Embryonic facial prominence (tissue), 1 donor: Measurements from ENCODE around the gene KCNQ1OT1.
"Not testable (repeated sequence)": the region's sequence is repeated elsewhere in the genome, so short reads cannot be mapped to it uniquely, and the experiment has no call there.

Source experiments
- DNase-seq: peaks from one replicate; pipeline ENCODE4 v3.0.0-alpha.2; 2016; ENCODE audit errors: extremely low spot score

The KCNQ1OT1 gene

DNA sequence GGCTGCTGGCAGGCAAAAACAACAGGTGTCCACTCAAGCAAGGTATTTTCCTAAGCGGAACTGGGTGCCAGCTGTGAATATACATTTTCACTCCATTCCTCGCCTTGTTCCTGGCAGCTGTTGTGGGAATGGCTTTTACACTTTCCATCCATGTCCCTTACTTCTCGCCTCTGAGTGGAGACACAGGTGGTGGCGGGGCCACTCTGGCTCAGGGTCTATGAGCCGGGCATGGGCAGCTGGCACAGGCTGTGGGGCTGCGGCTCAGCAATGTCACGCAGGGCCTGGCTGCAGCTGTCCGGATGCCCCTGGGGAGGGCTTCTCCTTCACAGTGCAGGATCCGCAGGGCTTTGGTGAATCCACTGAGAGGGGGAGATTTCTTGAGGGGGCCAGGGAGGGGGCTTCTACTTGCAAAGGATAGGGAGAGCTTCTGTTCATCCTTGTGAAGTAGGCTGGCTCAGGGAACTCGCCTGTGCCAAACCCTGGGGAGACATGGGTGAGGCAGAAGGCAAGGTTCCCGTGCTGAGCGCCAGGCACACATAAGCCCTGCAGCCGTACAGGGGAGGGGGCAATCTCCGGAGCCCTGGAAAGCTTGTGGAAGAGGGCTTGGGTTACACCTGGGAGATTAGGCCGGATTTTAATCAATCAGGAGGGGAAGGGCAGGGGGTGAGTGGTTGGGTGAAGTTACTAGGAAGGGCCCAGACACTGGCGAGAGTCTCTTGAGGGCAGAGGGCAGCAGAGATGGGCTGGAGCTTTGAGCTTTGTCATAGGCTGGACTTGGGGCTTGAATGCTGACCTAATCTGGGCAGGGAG, 45.7 kb downstream of the KCNQ1OT1 start:
- no peak for DNase-seq

GRCh38 chr11:2653198-2653551, 46.6 kb downstream of the KCNQ1OT1 start:
- DNase-seq, result no peak

GRCh38 chr11:2652333-2653197, 47.2 kb downstream of the KCNQ1OT1 start:
- DNase-seq, result no peak

GRCh38 chr11:2651826-2652271, 47.9 kb downstream of the KCNQ1OT1 start:
- no peak for DNase-seq

DNA sequence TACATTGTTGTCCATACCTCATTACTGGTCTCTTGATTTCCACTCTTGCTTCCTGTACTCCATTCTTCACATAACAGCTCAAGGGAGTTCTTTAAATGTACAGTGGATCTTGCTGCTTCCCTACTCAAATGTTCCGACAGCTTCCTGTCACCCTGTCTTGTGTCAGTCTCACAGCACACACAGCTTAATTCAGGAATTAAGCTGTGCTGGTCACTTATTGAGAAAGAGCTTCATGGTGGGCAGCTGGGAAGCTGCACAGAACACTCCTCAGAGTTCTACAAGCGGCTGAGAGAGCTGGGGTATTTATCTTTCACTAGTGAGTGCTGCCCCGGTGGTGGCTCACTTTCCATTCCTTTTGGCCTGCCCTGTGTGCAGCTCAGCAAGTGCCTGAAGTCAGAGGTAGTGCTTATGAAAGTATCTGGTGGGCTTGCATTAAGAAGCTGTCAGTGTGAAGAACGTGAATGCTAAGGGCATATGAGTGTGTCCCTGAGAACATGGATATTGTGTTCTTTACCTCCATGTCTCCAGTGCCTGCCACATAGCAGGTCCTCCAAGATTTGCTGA, 48.7 kb downstream of the KCNQ1OT1 start:
- no peak for DNase-seq

DNA sequence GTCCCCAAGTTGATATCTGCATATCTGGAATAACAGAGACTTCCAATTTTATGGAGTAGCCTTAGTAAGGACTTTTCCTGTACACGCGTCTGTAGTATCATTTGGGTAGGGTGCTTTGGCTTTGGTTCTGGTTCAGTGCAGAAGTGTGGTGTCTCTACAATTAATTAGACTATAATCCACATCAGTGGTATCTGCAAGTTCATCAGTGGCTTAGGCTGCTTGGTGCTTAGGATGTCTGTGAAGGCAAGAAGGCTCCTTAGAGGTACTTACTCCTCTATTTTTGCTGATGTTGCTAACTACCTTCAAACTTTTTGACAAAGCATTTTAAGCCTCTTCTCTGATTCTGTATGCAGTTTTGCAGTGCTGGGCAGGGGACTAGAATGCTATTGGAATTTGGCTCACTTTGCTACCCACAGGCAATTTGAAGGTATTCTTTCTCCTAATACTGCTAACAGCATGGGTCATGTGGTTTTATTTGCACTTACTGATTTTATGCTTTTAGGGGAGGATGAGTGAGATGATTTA, 49.4 kb downstream of the KCNQ1OT1 start:
- no peak for DNase-seq

- no peak for DNase-seq
These were observed 49.9 kb downstream of the KCNQ1OT1 start for GRCh38 chr11:2649848-2650247.

GRCh38 chr11:2649400-2649799, 50.4 kb downstream of the KCNQ1OT1 start:
- no peak for DNase-seq

DNA sequence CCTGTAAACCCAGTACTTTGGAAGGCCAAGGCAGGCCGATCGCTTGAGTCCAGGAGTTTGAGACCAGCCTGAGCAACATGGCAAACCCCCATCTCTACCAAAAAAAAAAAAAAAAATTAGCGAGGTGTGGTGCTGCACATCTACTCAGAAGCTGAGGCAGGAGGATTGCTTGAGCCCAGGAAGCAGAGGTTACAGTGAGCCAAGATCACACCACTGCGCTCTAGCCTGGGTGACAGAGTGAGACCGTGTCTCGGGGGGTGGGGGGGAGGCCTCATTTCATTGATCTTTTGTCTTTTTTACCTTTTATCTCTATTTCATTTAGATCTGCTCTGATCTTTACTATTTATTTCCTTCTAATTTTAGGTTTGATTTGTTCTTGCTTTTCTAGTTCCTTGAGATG, 51.8 kb downstream of the KCNQ1OT1 start:
- no peak for DNase-seq

DNA sequence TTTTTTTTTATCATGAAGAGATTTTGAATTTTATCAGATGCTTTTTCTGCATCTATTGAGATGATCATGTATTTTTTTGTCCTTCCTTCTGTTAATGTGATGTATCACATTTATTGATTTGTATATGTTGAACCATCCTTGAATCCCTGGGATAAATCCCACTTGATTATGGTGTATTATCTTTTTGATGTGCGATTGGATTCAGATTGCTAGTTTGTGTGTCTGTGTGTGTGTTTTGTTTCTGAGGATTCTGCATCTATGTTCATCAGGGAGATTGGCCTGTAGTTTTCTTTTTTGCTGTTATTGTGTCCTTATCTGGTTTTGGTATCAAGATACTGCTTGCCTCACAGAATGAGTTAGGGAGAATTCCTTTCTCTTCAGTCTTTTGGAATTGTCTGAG, 52.6 kb downstream of the KCNQ1OT1 start:
- no peak for DNase-seq

- no peak for DNase-seq
These were observed 54.0 kb downstream of the KCNQ1OT1 start for GRCh38 chr11:2645779-2646118.

GRCh38 chr11:2644844-2645778, 54.7 kb downstream of the KCNQ1OT1 start:
- DNase-seq, result no peak

- no peak for DNase-seq
These were observed 56.0 kb downstream of the KCNQ1OT1 start for GRCh38 chr11:2643746-2644145.

DNA sequence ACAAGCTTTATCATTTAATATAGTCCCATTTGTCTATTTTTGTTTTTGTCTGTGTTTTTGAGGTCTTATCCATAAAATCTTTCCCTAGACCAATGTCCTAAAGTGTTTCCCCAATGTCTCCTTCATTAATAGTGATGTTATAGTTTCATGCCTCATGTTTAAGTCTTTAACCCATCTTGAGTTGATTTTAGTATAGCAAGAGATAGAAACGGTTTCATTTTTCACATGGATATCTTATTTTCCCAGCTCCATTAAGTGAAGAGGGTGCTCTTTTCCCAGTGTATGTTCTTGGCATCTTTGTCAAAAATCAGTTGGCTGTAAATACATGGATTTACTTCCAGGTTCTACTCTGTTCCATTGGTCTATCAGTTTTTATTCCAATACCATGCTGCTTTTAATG, 58.2 kb downstream of the KCNQ1OT1 start:
- DNase-seq, result no peak

DNA sequence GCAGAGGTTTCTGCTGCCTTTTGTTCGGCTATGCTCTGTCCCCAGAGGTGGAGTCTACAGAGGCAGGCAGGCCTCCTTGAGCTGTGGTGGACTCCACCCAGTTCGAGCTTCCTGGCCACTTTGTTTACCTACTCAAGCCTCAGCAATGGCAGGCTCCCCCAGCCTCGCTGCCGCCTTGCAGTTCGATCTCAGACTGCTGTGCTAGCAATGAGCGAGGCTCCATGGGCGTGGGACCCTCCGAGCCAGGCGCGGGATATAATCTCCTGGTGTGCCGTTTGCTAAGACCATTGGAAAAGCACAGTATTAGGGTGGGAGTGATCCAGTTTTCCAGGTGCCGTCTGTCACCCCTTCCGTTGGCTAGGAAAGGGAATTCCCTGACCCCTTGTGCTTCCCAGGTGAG, 60.0 kb downstream of the KCNQ1OT1 start:
- DNase-seq, result not testable (repeated sequence)

DNA sequence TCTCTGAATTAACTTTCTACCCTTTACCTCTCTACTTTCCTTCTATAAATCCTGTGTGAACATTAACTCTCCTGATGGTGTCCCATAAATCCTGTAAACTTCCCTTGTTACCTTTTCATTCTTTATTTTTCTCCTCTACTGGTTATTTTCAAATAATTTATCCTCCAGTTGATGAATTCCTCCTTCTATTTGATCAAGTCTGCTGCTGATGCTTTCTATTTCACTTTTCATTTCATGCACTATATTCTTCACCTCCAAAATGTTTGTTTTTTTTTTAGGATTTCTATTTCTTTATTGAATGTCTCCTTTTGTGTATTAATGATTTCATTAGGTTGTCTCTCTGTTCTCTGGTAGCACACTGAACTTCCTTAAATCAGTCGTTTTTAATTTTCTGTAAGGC, 68.6 kb downstream of the KCNQ1OT1 start:
- no peak for DNase-seq

DNA sequence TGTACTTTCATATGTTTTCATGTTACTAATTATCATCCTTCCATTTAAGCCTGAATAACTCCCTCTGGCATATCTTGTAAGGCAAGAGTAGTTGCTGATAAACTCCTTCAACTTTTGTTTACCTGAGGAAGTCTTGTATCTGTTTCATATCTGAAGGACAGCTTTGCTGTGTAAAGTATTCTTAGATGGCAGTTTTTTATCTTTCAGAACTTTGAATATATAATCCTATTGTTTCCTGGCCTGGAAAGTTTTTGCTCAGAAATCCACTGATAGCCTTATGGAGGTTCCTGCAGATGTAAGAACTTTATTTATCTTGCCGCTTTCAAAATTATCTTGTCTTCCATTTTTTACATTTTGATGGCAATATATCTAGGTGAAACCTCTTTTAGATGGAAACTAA, 69.1 kb downstream of the KCNQ1OT1 start:
- no peak for DNase-seq

DNA sequence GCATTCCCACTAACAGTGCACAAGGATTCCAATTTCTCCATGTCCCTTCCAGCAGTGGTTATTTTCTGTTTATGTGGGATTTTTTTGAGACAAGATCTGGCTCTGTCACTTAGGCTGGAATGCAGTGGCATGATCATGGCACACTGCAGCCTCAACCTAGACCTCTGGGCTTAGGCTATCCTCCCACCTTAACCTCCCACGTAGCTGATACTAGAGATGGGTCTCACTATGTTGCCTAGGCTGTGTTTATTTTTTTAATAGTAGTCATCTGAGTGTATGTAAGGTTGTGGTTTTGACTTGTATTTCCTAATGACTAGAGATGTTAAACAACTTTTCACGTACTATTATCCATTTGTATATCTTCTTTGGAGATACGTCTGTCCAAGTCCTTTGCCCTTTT, 74.6 kb downstream of the KCNQ1OT1 start:
- no peak for DNase-seq

DNA sequence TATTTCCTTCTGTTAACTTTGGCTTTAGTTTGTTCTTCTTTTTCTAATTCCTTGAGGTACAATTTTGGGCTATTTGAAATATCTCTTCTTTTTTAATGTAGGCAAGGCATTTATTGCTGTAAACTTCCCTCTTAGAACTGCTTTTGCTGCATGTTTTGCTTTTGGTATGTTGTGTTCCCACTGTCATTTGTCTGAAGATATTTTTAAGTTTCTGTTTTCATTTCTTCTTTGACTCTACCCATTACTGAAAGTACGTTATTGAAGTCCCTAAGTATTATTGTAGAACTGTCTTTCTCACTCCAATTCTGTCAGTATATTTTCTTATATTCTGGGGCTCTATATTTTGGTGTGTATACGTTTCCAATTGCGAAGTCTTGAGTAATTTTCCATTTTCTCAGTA, 77.9 kb downstream of the KCNQ1OT1 start:
- DNase-seq, result no peak

GRCh38 chr11:2612884-2613571, 86.8 kb downstream of the KCNQ1OT1 start:
- no peak for DNase-seq

DNA sequence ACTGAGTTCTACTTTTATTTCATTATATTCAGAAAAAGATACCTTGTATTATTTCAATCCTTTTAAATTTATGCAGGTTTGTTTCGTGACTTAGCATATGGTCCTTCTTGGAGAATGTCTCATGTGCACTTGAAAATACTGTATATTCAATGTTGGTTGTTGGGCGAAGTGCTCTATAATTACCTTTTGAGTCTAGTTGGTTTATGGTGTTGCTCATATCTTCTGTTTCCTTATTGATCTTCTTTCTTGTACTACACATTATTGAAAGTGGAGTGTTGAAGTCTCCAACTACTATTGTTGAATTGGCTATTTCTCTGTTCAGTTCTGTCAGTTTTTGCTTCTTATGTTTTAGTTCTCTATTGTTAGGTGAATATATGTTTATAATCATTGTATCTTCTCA, 90.4 kb downstream of the KCNQ1OT1 start:
- DNase-seq, result no peak
